Activated CD4-positive, alpha-beta T cell treated with anti-CD3 and anti-CD28 coated beads for 4 hours (primary cell): Measurements from ENCODE around the gene NCAPD3.

ENCODE experiments used
- DNase-seq, 2 donors: peaks; one replicate each; pipeline ENCODE4 v3.0.0-alpha.2; 2020

Gene NCAPD3

GRCh38 chr11:134250675-134251074, 26.9 kb upstream of the NCAPD3 start:
- no peak for DNase-seq

GRCh38 chr11:134250246-134250645, 26.5 kb upstream of the NCAPD3 start:
- no peak for DNase-seq

GRCh38 chr11:134248910-134249480, 25.2 kb upstream of the NCAPD3 start:
- no peak for DNase-seq

- no peak for DNase-seq
Observed at GRCh38 chr11:134246678-134247077, 22.9 kb upstream of the NCAPD3 start.

GRCh38 chr11:134246100-134246499, 22.3 kb upstream of the NCAPD3 start:
- DNase-seq: no peak

GRCh38 chr11:134245434-134245833, 21.7 kb upstream of the NCAPD3 start:
- no peak for DNase-seq

- DNase-seq: no peak
Observed at GRCh38 chr11:134244593-134244992, 20.8 kb upstream of the NCAPD3 start.

- no peak for DNase-seq
Observed at GRCh38 chr11:134243913-134244312, 20.1 kb upstream of the NCAPD3 start.

- no peak for DNase-seq
Observed at GRCh38 chr11:134242376-134242775, 18.6 kb upstream of the NCAPD3 start.

- DNase-seq: no peak
Observed at GRCh38 chr11:134240592-134240991, 16.8 kb upstream of the NCAPD3 start.

- no peak for DNase-seq
Observed at GRCh38 chr11:134238956-134239355, 15.2 kb upstream of the NCAPD3 start.

GRCh38 chr11:134237557-134237922, 13.8 kb upstream of the NCAPD3 start:
- no peak for DNase-seq

- DNase-seq: no peak
Observed at GRCh38 chr11:134236834-134237556, 13.2 kb upstream of the NCAPD3 start.

- no peak for DNase-seq
Observed at GRCh38 chr11:134235399-134235798, 11.6 kb upstream of the NCAPD3 start.

GRCh38 chr11:134233729-134234179, 10.0 kb upstream of the NCAPD3 start:
- no peak for DNase-seq

GRCh38 chr11:134231958-134232659, 8.3 kb upstream of the NCAPD3 start:
- no peak for DNase-seq

- DNase-seq: no peak
Observed at GRCh38 chr11:134230339-134230738, 6.6 kb upstream of the NCAPD3 start.

GRCh38 chr11:134229126-134229790, 5.5 kb upstream of the NCAPD3 start:
- no peak for DNase-seq

GRCh38 chr11:134228625-134229024, 4.9 kb upstream of the NCAPD3 start:
- no peak for DNase-seq

GRCh38 chr11:134226806-134227325, 3.1 kb upstream of the NCAPD3 start:
- DNase-seq: no peak

GRCh38 chr11:134224710-134225664, 1.2 kb upstream of the NCAPD3 start:
- peak; percentile 49 to 63 for DNase-seq

- no peak for DNase-seq
Observed at GRCh38 chr11:134223121-134223520, 646 bp downstream of the NCAPD3 start.
